A549 (cell line): ENCODE data around the gene PELI3.
"Not testable (repeated sequence)": the region's sequence is repeated elsewhere in the genome, so short reads cannot be mapped to it uniquely, and the experiment has no call there.

Experiments
- FOSB ChIP-seq: fragments of 250-450 bp; sonication (Bioruptor Pico); IDR thresholded peaks from 2 replicates; pipeline ENCODE4 v1.5.0; 2020; ENCODE audit warnings: mild to moderate bottlenecking, moderate library complexity
- TF ChIP-seq, protein P1 (sequence below): fragments of 450-650 bp; IDR thresholded peaks from 2 replicates; pipeline ENCODE4 v1.6.1; 2014; ENCODE audit warnings: antibody characterized with exemption
- TF ChIP-seq, protein P2 (sequence below): fragments of >200 bp; sonication (Bioruptor Twin); formaldehyde crosslinking; IDR thresholded peaks from 3 replicates; pipeline ENCODE4 v1.5.1; 2016

DNA sequence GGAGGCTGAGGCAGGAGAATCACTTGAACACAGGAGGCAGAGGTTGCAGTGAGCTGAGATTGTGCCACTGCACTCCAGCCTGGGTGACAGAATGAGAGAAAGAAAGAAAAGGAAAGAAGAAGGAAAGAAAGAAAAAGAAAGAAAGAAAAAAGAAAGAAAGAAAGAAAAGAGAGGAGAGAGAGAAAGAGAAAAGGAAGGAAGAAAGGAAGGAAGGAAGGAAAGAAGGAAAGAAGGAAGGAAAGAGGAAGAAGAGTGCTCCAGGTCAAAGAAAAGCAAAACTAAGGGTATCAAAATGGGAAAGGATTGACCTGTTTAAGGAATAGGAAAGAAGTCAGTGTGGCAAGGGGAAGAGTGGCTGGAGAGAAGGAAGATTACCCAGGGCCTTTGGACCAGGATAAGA lies 35.4 kb upstream of the PELI3 start:
- not testable (repeated sequence) for TF ChIP-seq FOSB
- TF ChIP-seq, protein P1, sequence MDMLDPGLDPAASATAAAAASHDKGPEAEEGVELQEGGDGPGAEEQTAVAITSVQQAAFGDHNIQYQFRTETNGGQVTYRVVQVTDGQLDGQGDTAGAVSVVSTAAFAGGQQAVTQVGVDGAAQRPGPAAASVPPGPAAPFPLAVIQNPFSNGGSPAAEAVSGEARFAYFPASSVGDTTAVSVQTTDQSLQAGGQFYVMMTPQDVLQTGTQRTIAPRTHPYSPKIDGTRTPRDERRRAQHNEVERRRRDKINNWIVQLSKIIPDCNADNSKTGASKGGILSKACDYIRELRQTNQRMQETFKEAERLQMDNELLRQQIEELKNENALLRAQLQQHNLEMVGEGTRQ: not testable (repeated sequence)
- TF ChIP-seq, protein P2, sequence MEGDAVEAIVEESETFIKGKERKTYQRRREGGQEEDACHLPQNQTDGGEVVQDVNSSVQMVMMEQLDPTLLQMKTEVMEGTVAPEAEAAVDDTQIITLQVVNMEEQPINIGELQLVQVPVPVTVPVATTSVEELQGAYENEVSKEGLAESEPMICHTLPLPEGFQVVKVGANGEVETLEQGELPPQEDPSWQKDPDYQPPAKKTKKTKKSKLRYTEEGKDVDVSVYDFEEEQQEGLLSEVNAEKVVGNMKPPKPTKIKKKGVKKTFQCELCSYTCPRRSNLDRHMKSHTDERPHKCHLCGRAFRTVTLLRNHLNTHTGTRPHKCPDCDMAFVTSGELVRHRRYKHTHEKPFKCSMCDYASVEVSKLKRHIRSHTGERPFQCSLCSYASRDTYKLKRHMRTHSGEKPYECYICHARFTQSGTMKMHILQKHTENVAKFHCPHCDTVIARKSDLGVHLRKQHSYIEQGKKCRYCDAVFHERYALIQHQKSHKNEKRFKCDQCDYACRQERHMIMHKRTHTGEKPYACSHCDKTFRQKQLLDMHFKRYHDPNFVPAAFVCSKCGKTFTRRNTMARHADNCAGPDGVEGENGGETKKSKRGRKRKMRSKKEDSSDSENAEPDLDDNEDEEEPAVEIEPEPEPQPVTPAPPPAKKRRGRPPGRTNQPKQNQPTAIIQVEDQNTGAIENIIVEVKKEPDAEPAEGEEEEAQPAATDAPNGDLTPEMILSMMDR: not testable (repeated sequence)
